GM23248 (cell line): ENCODE measurements around the gene TCAIM. TPM values are rescaled to one million over a fixed set of nuclear protein-coding genes. Genes with fewer than 3 reads are reported as not detected.
"Not testable (repeated sequence)": the region's sequence is repeated elsewhere in the genome, so short reads cannot be mapped to it uniquely, and the experiment has no call there.

Source experiments
- DNase-seq: peaks from one replicate; pipeline ENCODE4 v3.0.0-alpha.2; 2015
- H2AFZ ChIP-seq: fragments of 200-600 bp; sonication (generic); 2 replicates; pipeline ENCODE4 v1.6.1; 2016; ENCODE audit warnings: antibody characterized with exemption
- H3F3A ChIP-seq: fragments of 200-600 bp; sonication (generic); 2 replicates; pipeline ENCODE4 v1.6.1; 2016; ENCODE audit warnings: mild to moderate bottlenecking, antibody characterized with exemption, mixed run types; ENCODE audit not compliant: insufficient read depth
- H3K27ac ChIP-seq: fragments of 200-600 bp; sonication (generic); 2 replicates; pipeline ENCODE4 v1.5.1; 2016; ENCODE audit warnings: mild to moderate bottlenecking
- H3K27me3 ChIP-seq: fragments of 200-600 bp; sonication (generic); replicated peaks from 2 replicates; pipeline ENCODE4 v1.6.1; 2016; ENCODE audit warnings: mild to moderate bottlenecking; ENCODE audit not compliant: insufficient read depth
- H3K36me3 ChIP-seq: fragments of 200-600 bp; sonication (generic); 2 replicates; pipeline ENCODE4 v1.6.1; 2016; ENCODE audit warnings: low read depth, mild to moderate bottlenecking
- H3K4me1 ChIP-seq: fragments of 200-600 bp; sonication (generic); 2 replicates; pipeline ENCODE4 v1.6.1; 2016; ENCODE audit warnings: mild to moderate bottlenecking; ENCODE audit not compliant: insufficient read depth
- H3K4me2 ChIP-seq: fragments of 200-600 bp; sonication (generic); one replicate; pipeline ENCODE4 v1.6.1; 2016; ENCODE audit warnings: mild to moderate bottlenecking; ENCODE audit not compliant: unreplicated experiment
- H3K4me3 ChIP-seq: fragments of 200-600 bp; sonication (generic); 2 replicates; pipeline ENCODE4 v1.5.1; 2016; ENCODE audit warnings: mild to moderate bottlenecking
- H3K79me2 ChIP-seq: fragments of 200-600 bp; sonication (generic); 2 replicates; pipeline ENCODE4 v1.6.1; 2016; ENCODE audit warnings: mild to moderate bottlenecking; ENCODE audit not compliant: insufficient read depth
- H3K9ac ChIP-seq: fragments of 200-600 bp; sonication (generic); 2 replicates; pipeline ENCODE4 v1.6.1; 2016; ENCODE audit warnings: mild to moderate bottlenecking
- H3K9me2 ChIP-seq: fragments of 200-600 bp; sonication (generic); 2 replicates; pipeline ENCODE4 v1.6.1; 2016; ENCODE audit warnings: mixed run types, mild to moderate bottlenecking, moderate library complexity; ENCODE audit not compliant: insufficient read depth
- H3K9me3 ChIP-seq: fragments of 200-600 bp; sonication (generic); one replicate; pipeline ENCODE4 v1.6.1; 2017; ENCODE audit warnings: low read depth
- H4K20me1 ChIP-seq: fragments of 200-600 bp; sonication (generic); 2 replicates; pipeline ENCODE4 v1.6.0; 2016; ENCODE audit not compliant: insufficient read depth
- EZH2 ChIP-seq: fragments of 200-600 bp; sonication (generic); IDR thresholded peaks from 2 replicates; pipeline ENCODE4 v1.6.1; 2018; ENCODE audit warnings: antibody characterized with exemption, mild to moderate bottlenecking; ENCODE audit not compliant: insufficient read depth, poor library complexity, severe bottlenecking
- EZH2phosphoT487 ChIP-seq: fragments of 200-600 bp; sonication (generic); IDR thresholded peaks from 2 replicates; pipeline ENCODE4 v1.6.1; 2018; ENCODE audit warnings: antibody characterized with exemption, moderate library complexity, mild to moderate bottlenecking, low read depth; ENCODE audit not compliant: insufficient read depth
- WGBS, 2 experiments: methylation state at CpG; one replicate each; pipeline ENCODE4 v1.1.6; 2015 to 2017; ENCODE audit warnings: low lambda C conversion rate in 2 of 2, low coverage in 1 of 2; ENCODE audit errors: missing lambda C conversion rate in 2 of 2; 5-methylcytosine and 5-hydroxymethylcytosine counted together
- in situ Hi-C: fragments of 300-500 bp; cut with MboI; formaldehyde crosslinking; loops from 2 replicates; pipeline ENCODE4 v1.15.0; 2020
- polyA plus RNA-seq: library from polyadenylated mRNA; unstranded; fragments of >200 nt; fragmentation: Nextera tagmentation; extraction: Ambion mirVana; gene quantifications from 2 replicates; pipeline ENCODE4 v1.2.1, GENCODE V29; 2016
- total RNA-seq: library from RNA; depleted of rRNA; stranded (reverse); fragments of >200 nt; shearing (Covaris generic); gene quantifications from 2 replicates; pipeline ENCODE4 v1.2.3, GENCODE V29; 2014

The TCAIM gene
- total and polyA plus RNA-seq, 2 experiments from 2014 or later, result 13.9 to 16.3 TPM

DNA sequence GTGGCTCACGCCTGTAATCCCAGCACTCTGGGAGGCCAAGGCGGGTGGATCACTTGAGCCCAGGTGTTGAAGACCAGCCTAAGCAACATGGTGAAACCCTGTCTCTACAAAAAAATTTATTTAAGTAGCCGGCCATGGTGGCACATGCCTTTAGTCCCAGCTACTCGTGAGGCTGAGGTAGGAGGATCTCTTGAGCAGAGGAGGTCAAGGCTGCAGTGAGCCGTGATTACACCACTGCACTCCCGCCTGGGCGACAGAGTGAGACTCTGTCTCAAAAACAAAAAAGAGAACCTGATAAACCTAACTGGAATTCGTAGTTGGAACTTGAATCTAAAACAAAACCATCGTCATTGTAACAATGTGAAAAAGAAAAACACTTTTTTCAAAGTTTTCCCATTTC is 57.1 kb downstream of the TCAIM start:
- no peak for DNase-seq
- Histone ChIP-seq H3K27ac (no peak overlapping the region), H3F3A (no peaks in the 10 kb centered on the region), H3K4me3 (no peak overlapping the region), H3K4me1 (no peaks in the 10 kb centered on the region), H4K20me1 (no peaks in the 10 kb centered on the region), H3K9me2 (no peaks in the 10 kb centered on the region), H3K4me2 (no peak overlapping the region), H3K9me3 (no peaks in the 10 kb centered on the region), H3K9ac (no peak overlapping the region), H2AFZ (no peak overlapping the region), H3K79me2 (no peaks in the 10 kb centered on the region), H3K36me3 (0 out of 2 replicates have a peak, but pooled peaks cover 4% of the 10 kb centered on the region), H3K27me3 (no peaks in the 10 kb centered on the region)
- in situ Hi-C loops, result no loop called here
- 88 to 91% methylated on average over 9 of the region's 9 CpGs for WGBS, 2 experiments
- TF ChIP-seq EZH2phosphoT487 (no peak), EZH2 (no peak)

DNA sequence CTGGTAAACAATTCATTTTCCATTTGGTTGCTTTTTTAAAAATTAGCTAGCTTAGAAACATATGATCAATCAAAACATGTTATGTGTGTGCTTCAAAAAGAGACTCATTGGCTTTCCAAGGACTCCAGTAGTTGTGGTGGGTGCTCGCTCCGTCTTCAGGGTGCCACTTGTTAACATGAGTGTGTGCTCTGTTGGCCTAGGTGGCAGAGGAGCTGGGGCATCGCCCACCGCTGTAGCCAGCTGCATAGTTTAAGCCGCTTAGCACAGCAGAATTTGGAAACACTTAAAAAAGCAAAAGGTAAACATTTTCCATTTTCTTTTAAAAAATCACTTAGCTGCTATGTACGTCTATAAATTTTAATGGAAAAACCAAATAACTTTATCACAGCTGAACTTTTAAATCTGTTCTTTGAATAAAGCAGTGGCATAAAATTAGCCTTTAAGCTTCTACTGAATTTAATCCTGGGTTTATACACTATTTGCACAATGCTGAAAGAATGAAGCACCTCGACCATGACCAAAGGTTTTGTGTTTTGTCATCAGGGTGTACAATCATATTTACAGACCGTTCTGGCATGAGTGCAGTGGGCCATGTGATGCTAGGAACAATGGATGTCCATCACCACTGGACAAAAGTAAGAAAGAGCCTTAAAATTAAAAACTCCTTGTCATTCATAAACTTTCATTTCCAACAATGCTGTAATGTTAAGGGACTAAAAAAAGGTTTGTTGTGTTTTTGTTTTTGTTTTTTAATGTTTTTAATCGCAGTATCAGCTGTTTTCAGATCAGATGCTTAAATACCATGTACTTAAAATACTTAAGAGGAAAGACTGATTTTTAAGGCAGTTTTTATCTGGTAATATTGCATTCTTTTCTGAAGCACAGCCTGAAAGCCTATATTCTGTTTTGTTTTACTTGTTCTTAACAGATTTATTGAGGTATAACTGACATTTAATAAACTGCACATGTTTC is 57.9 kb downstream of the TCAIM start:
- no peaks in the 10 kb centered on the region for H3K4me1 ChIP-seq
- H3K36me3 ChIP-seq, result 0 out of 2 replicates have a peak, but pooled peaks cover 4% of the 10 kb centered on the region
- no peak overlapping the region for H2AFZ ChIP-seq
- no peaks in the 10 kb centered on the region for H3K79me2 ChIP-seq
- H3F3A ChIP-seq, result no peaks in the 10 kb centered on the region
- no peaks in the 10 kb centered on the region for H3K27me3 ChIP-seq
- in situ Hi-C loops, result no loop called here
- H3K9me2 ChIP-seq, result no peaks in the 10 kb centered on the region
- H4K20me1 ChIP-seq, result no peaks in the 10 kb centered on the region
- H3K4me2 ChIP-seq, result no peak overlapping the region
- 93 to 94% methylated on average over 9 of the region's 9 CpGs for WGBS, 2 experiments
- no peak overlapping the region for H3K9ac ChIP-seq
- H3K4me3 ChIP-seq, result no peak overlapping the region
- no peak for DNase-seq
- H3K27ac ChIP-seq, result no peak overlapping the region
- H3K9me3 ChIP-seq, result no peaks in the 10 kb centered on the region
- no peak for TF ChIP-seq EZH2phosphoT487
- no peak for TF ChIP-seq EZH2

DNA sequence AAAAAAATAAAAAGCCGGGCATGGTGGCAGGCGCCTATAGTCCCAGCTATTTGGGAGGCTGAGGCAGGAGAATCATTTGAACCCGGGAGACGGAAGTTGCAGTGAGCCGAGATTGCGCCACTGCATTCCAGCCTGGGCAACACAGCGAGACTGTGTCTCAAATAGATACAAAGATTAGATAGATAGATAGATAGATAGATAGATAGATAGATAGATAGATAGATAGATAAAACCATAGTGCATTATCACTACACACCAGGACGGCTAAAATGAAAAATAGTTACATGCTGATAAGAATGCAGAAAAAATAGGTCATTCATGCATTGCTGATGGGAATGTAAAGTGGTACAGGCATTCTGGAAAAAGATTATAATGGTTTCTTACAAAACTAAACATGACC is 59.7 kb downstream of the TCAIM start:
- H4K20me1 ChIP-seq, H3K9ac ChIP-seq, H3F3A ChIP-seq, DNase-seq, H3K79me2 ChIP-seq, H3K4me2 ChIP-seq, H3K9me3 ChIP-seq, in situ Hi-C loops, H2AFZ ChIP-seq, H3K27me3 ChIP-seq, H3K36me3 ChIP-seq, H3K4me3 ChIP-seq, H3K9me2 ChIP-seq, H3K4me1 ChIP-seq, H3K27ac ChIP-seq: not testable (repeated sequence)
- 93 to 95% methylated on average over 8 of the region's 8 CpGs for WGBS, 2 experiments

DNA sequence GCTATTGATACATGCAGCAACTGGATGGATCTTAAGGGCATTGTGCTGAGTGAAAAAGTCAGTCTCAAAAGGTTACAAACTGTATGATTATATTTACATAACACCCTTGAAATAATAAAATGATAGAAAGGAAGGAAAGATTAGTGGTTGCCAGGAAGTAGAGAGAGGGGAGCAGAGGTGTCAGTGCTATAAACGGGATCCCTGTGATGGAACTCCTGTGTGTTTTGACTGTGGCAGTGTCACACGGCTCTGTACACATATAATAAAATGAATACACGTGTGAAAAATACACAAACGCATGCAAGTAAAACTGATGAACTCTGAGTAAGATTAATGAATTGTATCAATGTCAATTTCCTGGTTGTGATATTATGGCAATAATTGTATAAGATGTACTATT is 60.3 kb downstream of the TCAIM start:
- TF ChIP-seq EZH2phosphoT487, result no peak
- no peak for TF ChIP-seq EZH2
- Histone ChIP-seq H3F3A (no peaks in the 10 kb centered on the region), H3K4me2 (no peak overlapping the region), H2AFZ (no peak overlapping the region), H3K9ac (no peak overlapping the region), H3K27me3 (no peaks in the 10 kb centered on the region), H3K4me3 (no peak overlapping the region), H3K4me1 (no peaks in the 10 kb centered on the region), H3K9me2 (no peaks in the 10 kb centered on the region), H3K9me3 (no peaks in the 10 kb centered on the region), H3K27ac (no peak overlapping the region), H3K36me3 (0 out of 2 replicates have a peak, but pooled peaks cover 4% of the 10 kb centered on the region), H4K20me1 (no peaks in the 10 kb centered on the region), H3K79me2 (no peaks in the 10 kb centered on the region)
- in situ Hi-C loops, result no loop called here
- no peak for DNase-seq
- WGBS, 2 experiments, result 80 to 83% methylated on average over 4 of the region's 4 CpGs
